GM18505 (cell line): ENCODE data around the gene SEMA5B.

Experiments
- ATAC-seq: cut with Tn5 transposase; IDR thresholded peaks from one replicate; pipeline ENCODE4 v1.9.1; 2021; ENCODE audit not compliant: unreplicated experiment
- POLR2A ChIP-seq: IDR thresholded peaks from 4 replicates; pipeline ENCODE4 v1.6.1; 2011; ENCODE audit warnings: borderline replicate concordance; ENCODE audit not compliant: insufficient read depth, insufficient read length; ENCODE audit errors: extremely low read depth

The SEMA5B gene

DNA sequence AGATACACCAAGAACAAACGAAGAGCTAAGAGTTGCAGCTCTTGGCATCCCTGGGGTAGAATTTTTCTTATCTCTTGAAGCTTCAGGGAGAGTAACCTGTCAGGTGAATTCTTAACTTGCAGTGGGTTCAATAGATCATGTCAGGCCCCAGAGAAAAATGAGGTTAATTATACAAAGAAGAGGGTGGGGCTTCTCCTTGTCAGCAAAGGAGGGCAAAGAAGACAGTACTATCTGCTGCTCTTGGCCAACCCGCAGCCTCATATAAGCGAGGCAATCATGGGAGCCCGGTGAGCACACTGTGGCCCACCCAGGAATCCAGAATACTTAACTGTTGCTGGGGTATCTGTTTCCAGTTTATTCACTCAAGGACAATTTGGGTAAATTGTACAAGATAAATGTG is 110.2 kb downstream of the SEMA5B start:
- no peak for ATAC-seq
- TF ChIP-seq POLR2A = no peak

DNA sequence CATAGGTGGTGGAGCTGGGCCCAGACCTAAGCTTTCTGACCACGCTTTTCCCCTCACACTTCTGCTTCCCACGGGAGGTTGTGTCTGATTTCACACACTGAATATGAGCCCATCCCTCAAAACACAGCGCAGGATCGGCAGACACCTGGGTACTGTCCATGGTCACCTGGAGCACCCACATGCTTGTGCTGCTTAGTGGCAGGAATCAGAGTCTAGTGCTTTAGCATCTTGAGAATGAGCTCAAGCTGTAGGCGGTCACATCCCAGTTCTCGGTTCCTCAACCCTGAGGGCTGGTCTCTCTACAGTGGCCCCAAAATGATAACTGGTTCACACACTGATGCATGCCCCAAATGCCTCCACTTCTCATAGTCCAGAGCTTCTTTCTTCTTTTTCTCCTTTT is 111.0 kb downstream of the SEMA5B start:
- peak; percentile 64 for ATAC-seq
- TF ChIP-seq POLR2A = no peak

- ATAC-seq = no peak
- no peak for TF ChIP-seq POLR2A
Observed at GRCh38 chr3:122916084-122916483, 111.5 kb downstream of the SEMA5B start.

GRCh38 chr3:122915300-122916055 is 112.1 kb downstream of the SEMA5B start:
- TF ChIP-seq POLR2A = no peak
- no peak for ATAC-seq

DNA sequence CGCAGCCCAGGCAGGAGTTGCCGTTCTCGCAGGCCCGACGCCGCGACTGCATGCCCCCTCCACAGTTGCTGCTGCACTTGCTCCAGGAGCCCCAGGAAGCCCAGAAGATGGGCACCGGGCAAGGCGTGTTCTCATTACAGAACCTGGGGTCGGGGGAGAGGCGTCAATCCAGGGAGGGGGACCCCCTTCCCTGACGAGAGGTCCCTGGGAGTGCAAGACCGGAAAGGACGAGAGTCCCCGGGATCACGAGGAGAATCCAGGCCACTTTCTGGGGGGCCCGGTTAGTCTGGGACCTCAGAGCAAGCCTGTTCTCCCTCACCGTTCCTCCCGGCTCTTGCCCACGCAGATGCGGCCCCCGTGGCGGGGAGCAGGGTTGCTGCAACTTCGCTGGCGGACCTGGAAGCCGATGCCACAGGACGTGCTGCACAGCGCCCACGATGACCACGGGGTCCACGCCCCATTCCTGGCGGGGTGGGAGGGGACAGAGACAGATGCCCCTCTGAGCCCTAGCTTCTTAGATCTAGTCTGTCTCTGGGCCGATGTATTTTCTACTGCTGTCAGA is 113.9 kb downstream of the SEMA5B start:
- ATAC-seq = no peak
- no peak for TF ChIP-seq POLR2A

DNA sequence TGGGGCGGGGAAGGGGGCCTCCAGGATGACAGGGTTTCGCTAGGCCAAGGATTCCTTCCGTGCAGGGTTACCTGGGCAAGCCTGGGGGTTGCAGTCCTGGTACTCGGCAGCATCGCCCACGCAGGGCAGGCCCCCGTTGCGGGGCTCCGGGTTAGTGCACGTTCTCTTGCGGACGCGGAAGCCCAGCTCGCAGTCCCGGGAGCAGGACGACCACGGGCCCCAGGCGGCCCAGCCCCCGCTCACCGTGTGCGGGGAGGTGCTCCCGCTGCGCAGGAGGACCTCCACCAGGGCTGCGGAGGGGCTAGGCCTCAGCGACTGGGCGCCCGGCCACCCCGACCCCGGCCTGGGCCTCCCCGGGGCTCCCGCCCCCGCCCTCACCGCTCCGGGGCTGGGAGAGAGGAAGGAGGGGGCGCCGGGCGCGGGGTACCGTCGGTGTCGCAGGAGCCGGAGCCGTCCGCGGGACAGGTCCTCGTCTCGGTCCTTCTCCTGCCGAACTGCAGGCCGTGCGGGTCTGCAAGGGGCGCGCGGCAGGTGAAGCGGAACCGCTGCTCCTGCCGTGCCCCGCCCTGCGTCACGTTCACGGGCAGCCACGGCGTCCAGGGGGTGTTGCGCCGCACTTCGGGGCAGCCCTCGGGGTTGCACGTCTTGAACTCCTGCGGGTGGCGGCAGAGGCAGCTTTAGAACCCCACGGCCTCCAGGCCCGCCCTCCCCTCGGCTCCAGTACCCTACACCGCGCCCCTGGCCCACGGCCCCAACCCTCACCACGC is 114.6 kb downstream of the SEMA5B start:
- no peak for ATAC-seq
- TF ChIP-seq POLR2A = no peak

GRCh38 chr3:122911901-122912300 is 115.7 kb downstream of the SEMA5B start:
- ATAC-seq = no peak
- no peak for TF ChIP-seq POLR2A

GRCh38 chr3:122908251-122908650 is 119.3 kb downstream of the SEMA5B start:
- no peak for TF ChIP-seq POLR2A

DNA sequence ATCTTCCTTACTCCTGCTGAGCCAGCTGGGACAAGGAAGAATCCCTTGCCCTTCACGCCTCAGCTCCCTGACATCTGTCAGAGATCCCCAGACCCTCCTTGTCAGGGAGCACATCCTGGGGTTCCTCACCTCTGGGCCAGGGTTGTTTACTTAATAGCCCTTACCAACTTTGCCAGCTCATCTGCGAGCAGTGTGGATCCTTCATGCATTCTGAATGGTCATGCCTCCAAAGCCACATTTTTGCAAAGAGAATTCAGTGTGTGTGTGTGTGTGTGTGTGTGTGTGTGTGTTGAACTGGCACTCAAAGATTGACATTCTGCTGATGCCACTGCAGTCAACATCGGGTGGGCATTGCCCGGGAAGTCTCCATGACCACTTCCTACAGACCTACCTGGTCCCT is 120.1 kb downstream of the SEMA5B start:
- ATAC-seq = no peak
- TF ChIP-seq POLR2A = no peak

More at GRCh38 chr3:122908251-122908650, 119.3 kb downstream of the SEMA5B start:
- no peak for ATAC-seq

DNA sequence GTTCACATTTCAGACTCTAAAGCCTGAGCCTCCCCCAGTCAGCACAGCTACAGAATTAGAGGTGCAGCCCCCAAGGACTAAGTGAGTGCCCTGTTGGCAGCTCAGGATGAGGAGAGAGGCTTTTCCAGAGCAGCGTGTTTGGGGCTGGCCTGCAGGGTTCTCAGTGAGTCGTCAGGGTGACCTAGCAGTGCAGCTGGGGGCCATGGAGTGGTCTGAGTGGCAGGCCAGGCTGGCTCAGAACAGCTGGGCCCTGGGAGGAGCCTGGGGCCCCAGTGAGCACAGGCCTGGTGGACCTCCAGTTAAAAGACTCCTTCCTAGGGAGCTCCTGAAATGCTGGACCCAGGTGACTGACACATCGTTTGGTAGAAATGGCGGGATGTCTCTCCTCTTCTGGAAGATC is 124.4 kb downstream of the SEMA5B start:
- no peak for ATAC-seq
- no peak for TF ChIP-seq POLR2A

DNA sequence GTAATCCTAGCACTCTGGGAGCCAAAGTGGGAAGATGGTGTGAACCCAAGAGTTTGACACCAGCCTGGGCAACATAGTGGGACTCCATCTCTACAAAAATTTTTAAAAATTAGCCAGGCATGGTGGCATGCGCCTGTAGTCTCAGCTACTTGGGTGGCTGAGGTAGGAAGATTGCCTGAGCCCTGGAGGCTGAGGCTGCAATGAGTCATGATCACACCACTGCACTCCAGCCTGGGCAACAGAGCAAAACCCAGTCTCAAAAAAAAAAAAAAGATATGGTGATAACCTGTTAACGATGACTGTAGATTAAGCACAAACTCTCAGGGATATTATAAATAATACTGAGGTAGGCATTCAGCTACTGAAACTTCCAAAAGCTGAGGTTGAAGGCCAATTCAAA is 125.2 kb downstream of the SEMA5B start:
- no peak for ATAC-seq

GRCh38 chr3:122898298-122898697 is 129.3 kb downstream of the SEMA5B start:
- no peak for TF ChIP-seq POLR2A
- ATAC-seq = no peak

More for the DNA sequence above, 125.2 kb downstream of the SEMA5B start:
- no peak for TF ChIP-seq POLR2A

- TF ChIP-seq POLR2A = no peak
- no peak for ATAC-seq
Observed at GRCh38 chr3:122893754-122894668, 133.6 kb downstream of the SEMA5B start.

DNA sequence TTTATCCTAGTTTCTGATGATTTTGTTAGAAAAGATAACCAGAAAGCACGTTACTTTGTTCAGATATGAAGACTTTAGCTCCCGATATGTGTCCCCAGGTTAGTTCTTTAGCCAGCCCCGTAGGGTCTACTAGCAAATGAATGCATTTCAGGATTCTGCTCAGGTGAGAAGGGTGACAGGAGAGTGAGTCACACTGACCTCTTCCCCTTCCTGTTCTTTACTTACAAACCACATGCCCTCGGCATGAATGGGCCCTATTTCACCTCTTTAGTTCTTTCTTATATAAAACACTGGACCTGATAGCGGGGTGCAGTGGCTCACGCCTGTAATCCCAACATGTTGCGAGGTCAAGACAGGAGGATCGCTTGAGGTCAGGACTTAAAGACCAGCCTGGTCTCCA is 134.3 kb downstream of the SEMA5B start:
- ATAC-seq = no peak
- no peak for TF ChIP-seq POLR2A
